Transverse colon (tissue), 3 donors: ENCODE measurements around the gene DDR2.

Source experiments
- CTCF ChIP-seq, 5 experiments: fragments of 200-600 bp in 3 of 5; fragments of 450-650 bp in 2 of 5; sonication (generic) in 3 of 5; IDR thresholded peaks; 1 replicate in 2 of 5; 2 replicates in 3 of 5; pipeline ENCODE4 v1.5.1; 2016 to 2017; ENCODE audit warnings: antibody characterized with exemption in 5 of 5, inconsistent platforms in 3 of 5, mild to moderate bottlenecking in 2 of 5, moderate library complexity in 1 of 5
- EP300 ChIP-seq: sonication (generic); formaldehyde crosslinking; IDR thresholded peaks from one replicate; pipeline ENCODE4 v1.6.1; 2017; ENCODE audit warnings: antibody characterized with exemption, low read depth
- POLR2A ChIP-seq: fragments of 450-650 bp; IDR thresholded peaks from one replicate; pipeline ENCODE4 v1.6.1; 2016; ENCODE audit warnings: antibody characterized with exemption, mild to moderate bottlenecking, moderate library complexity

GRCh38 chr1:162632217-162632666, at the start of gene DDR2:
- no peak for TF ChIP-seq CTCF (IDR thresholded peaks at IDR 0.05)
- peak; percentile 28 for TF ChIP-seq POLR2A
- TF ChIP-seq EP300 = no peak
